Loucy (cell line): ENCODE measurements around the gene KRTAP9-8.

Experiments
- H2AFZ ChIP-seq: fragments of 200-600 bp; sonication (generic); 2 replicates; pipeline ENCODE4 v1.6.0; 2016; ENCODE audit warnings: antibody characterized with exemption, mild to moderate bottlenecking, low read length, moderate library complexity
- H3F3A ChIP-seq: fragments of 200-600 bp; 2 replicates; pipeline ENCODE4 v1.6.0; 2016; ENCODE audit warnings: antibody characterized with exemption, low read depth, mild to moderate bottlenecking
- H3K27me3 ChIP-seq: fragments of 200-600 bp; sonication (generic); 2 replicates; pipeline ENCODE4 v1.6.1; 2014; ENCODE audit warnings: low read length, mild to moderate bottlenecking; ENCODE audit not compliant: insufficient read depth, poor library complexity, severe bottlenecking
- H3K36me3 ChIP-seq: fragments of 200-600 bp; sonication (generic); 2 replicates; pipeline ENCODE4 v1.6.1; 2016; ENCODE audit warnings: low read length; ENCODE audit not compliant: insufficient read depth
- H3K4me1 ChIP-seq: fragments of 200-600 bp; sonication (generic); 2 replicates; pipeline ENCODE4 v1.5.1; 2014; ENCODE audit warnings: low read length, mild to moderate bottlenecking; ENCODE audit not compliant: insufficient read depth, poor library complexity, severe bottlenecking
- H3K4me2 ChIP-seq: fragments of 200-600 bp; sonication (generic); 2 replicates; pipeline ENCODE4 v1.6.0; 2014; ENCODE audit warnings: antibody characterized with exemption, low read length, low read depth, mild to moderate bottlenecking; ENCODE audit not compliant: poor library complexity, severe bottlenecking
- H3K4me3 ChIP-seq: fragments of 200-600 bp; sonication (generic); 2 replicates; pipeline ENCODE4 v1.5.1; 2014; ENCODE audit warnings: low read length, mild to moderate bottlenecking, mixed read lengths; ENCODE audit not compliant: poor library complexity, severe bottlenecking
- H3K79me2 ChIP-seq: fragments of 200-600 bp; sonication (generic); 2 replicates; pipeline ENCODE4 v1.6.1; 2014; ENCODE audit warnings: low read length; ENCODE audit not compliant: insufficient read depth
- H3K9ac ChIP-seq: fragments of 200-600 bp; sonication (generic); 2 replicates; pipeline ENCODE4 v1.6.0; 2014; ENCODE audit warnings: mild to moderate bottlenecking, low read depth, low read length, moderate library complexity; ENCODE audit not compliant: poor library complexity, severe bottlenecking
- H3K9me2 ChIP-seq: fragments of 200-600 bp; sonication (generic); replicated peaks from 2 replicates; pipeline ENCODE4 v1.6.1; 2016; ENCODE audit warnings: low read depth, low read length, mixed read lengths
- H3K9me3 ChIP-seq: fragments of 200-600 bp; sonication (generic); 2 replicates; pipeline ENCODE4 v1.6.1; 2014; ENCODE audit warnings: mild to moderate bottlenecking, antibody characterized with exemption, low read length, low read depth; ENCODE audit not compliant: insufficient read depth
- H4K20me1 ChIP-seq: fragments of 200-600 bp; sonication (generic); 2 replicates; pipeline ENCODE4 v1.6.0; 2014; ENCODE audit warnings: antibody characterized with exemption, low read length, mild to moderate bottlenecking; ENCODE audit not compliant: insufficient read depth, poor library complexity, severe bottlenecking
- CTCF ChIP-seq: fragments of 200-600 bp; sonication (generic); conservative IDR thresholded peaks from 2 replicates; pipeline ENCODE4 v1.5.1; 2014; ENCODE audit warnings: mild to moderate bottlenecking, antibody characterized with exemption, low read length
- EZH2phosphoT487 ChIP-seq: fragments of 200-600 bp; IDR thresholded peaks from 2 replicates; pipeline ENCODE4 v1.6.1; 2018; ENCODE audit warnings: antibody characterized with exemption, mild to moderate bottlenecking, moderate library complexity, borderline replicate concordance

KRTAP9-8 gene

DNA sequence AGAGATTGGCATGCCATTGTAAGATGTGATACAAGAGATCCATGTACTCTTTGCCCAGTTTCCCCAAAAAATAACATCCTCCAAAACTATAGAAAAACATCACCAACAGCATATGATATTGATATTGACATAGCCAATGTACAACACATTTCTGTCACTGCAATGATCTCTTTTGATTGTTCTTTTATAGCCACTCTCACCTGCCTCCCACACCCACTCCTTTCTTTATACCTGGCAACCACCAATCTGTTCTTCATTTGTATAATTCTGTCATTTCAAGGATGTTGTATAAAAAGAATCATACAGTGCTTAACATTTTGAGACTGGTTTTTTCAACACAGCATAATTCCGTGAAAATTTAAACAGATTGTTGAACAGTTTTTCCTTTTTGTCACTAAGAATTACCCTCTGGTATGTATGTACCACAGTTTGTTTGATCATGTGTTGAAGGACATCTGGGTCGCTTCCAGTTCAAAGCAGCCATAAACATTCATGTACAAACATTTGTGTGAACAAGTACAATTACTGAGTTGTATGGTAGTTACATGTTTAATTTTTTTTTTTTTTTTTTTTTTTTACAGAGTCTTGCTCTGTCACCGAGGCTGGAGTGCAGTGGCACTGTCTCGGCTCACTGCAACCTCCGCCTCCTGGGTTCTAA is 38.2 kb upstream of the KRTAP9-8 start:
- Histone ChIP-seq H3K27me3 (no peaks in the 10 kb centered on the region), H3K36me3 (no peaks in the 10 kb centered on the region), H3K4me3 (no peak overlapping the region), H3K4me1 (no peaks in the 10 kb centered on the region), H4K20me1 (no peaks in the 10 kb centered on the region), H3K4me2 (no peak overlapping the region), H3F3A (no peaks in the 10 kb centered on the region), H3K9me3 (no peaks in the 10 kb centered on the region), H3K9ac (no peak overlapping the region), H2AFZ (no peak overlapping the region), H3K9me2 (no peaks in the 10 kb centered on the region), H3K79me2 (no peaks in the 10 kb centered on the region)
- no peak for TF ChIP-seq CTCF
- no peak for TF ChIP-seq EZH2phosphoT487

GRCh38 chr17:41211845-41212466 is 25.8 kb upstream of the KRTAP9-8 start:
- Histone ChIP-seq H3K4me1 (no peaks in the 10 kb centered on the region), H2AFZ (no peak overlapping the region), H3F3A (no peaks in the 10 kb centered on the region), H3K27me3 (peaks cover 5% of the 10 kb centered on the region), H3K4me2 (no peak overlapping the region), H3K9me3 (no peaks in the 10 kb centered on the region), H4K20me1 (no peaks in the 10 kb centered on the region), H3K4me3 (no peak overlapping the region), H3K9me2 (no peaks in the 10 kb centered on the region), H3K36me3 (no peaks in the 10 kb centered on the region), H3K79me2 (no peaks in the 10 kb centered on the region), H3K9ac (no peak overlapping the region)
- TF ChIP-seq CTCF (no peak), EZH2phosphoT487 (no peak)

DNA sequence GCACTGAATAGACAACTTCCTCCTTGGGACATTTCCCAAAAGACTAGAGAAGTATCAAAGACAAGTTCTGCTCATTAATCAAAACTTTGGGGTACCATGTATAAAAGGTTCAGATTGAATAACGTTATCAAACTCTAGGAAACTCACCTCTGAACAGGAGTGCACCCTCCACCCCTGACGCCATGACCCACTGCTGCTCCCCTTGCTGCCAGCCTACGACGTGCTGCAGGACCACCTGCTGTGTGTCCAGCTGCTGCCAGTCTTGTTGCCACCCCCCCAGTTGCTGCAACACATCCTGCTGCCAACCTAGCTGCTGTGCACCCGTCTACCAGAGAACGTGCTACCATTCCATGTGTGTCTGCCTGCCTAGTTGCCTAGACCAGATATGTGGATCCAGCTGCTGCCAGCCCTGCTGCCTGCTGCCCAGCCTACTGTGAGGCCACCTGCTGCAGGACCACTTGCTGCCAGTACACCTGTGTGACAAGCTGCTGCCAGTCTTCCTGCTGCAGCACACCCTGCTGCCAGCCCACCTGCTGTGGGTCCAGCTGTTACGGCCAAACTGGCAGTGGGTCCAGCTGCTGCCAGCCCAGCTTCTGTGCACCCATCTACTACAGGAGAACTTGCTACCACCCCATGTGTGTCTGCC is 25.2 kb upstream of the KRTAP9-8 start:
- Histone ChIP-seq H3K4me1 (no peaks in the 10 kb centered on the region), H2AFZ (no peak overlapping the region), H3K79me2 (no peaks in the 10 kb centered on the region), H3K9ac (no peak overlapping the region), H3K9me3 (no peaks in the 10 kb centered on the region), H3K4me3 (no peak overlapping the region), H3K27me3 (no peaks in the 10 kb centered on the region), H3K9me2 (no peaks in the 10 kb centered on the region), H4K20me1 (no peaks in the 10 kb centered on the region), H3K4me2 (no peak overlapping the region), H3F3A (no peaks in the 10 kb centered on the region), H3K36me3 (no peaks in the 10 kb centered on the region)
- TF ChIP-seq EZH2phosphoT487 (no peak), CTCF (no peak)
